GM12878 (cell line): Measurements from ENCODE around the gene PPP6R1. TPM values are rescaled to one million over a fixed set of nuclear protein-coding genes. Genes with fewer than 3 reads are reported as not detected.
A peak's percentile ranks its signal among the peaks of the same experiment; 100 is the strongest.

Experiments
- ATAC-seq: fragments of 200-7000 bp; cut with Tn5 transposase; 3 replicates; pipeline ENCODE4 v1.9.1; 2020; ENCODE audit warnings: mild to moderate bottlenecking, moderate library complexity
- BruUV-seq: library from RNA; stranded (reverse); fragments of 400-500 nt; replicated peaks from 2 replicates; lab custom pipeline; 2021; lab: Mats Ljungman, UMichigan
- CTCF ChIA-PET: fragments of 300-600 bp; sonication (Branson Sonifier 250); formaldehyde crosslinking; extraction: SDS; loops from one replicate; lab custom pipeline; 2021; ENCODE audit warnings: inconsistent platforms; lab: Yijun Ruan, JAX
- POLR2A ChIA-PET: fragments of 350-600 bp; formaldehyde crosslinking; extraction: SDS; loops from one replicate; lab custom pipeline; 2021; ENCODE audit warnings: inconsistent platforms; lab: Charles Lee
- RAD21 ChIA-PET: fragments of 300-600 bp; sonication (Branson Sonifier 250); formaldehyde crosslinking; loops from one replicate; lab custom pipeline; 2023; ENCODE audit warnings: antibody characterized with exemption; ENCODE audit not compliant: unreplicated experiment; lab: Charles Lee
- SMC1A ChIA-PET: fragments of 300-600 bp; sonication (Branson Sonifier 250); formaldehyde crosslinking; loops from one replicate; lab custom pipeline; 2023; ENCODE audit not compliant: unreplicated experiment, uncharacterized antibody; lab: Charles Lee
- DNase-seq: peaks from one replicate; pipeline ENCODE4 v3.0.0-alpha.2; 2011; ENCODE audit warnings: low read depth, low spot score
- FAIRE-seq: peaks from 3 replicates; lab custom pipeline; 2011; peaks lifted over from hg19 to GRCh38; lab: Jason Lieb, UNC
- H2AFZ ChIP-seq: 2 replicates; pipeline ENCODE4 v1.6.0; 2011; ENCODE audit warnings: low read depth, low read length, control low read depth; ENCODE audit not compliant: control insufficient read depth
- H3K27ac ChIP-seq: 2 replicates; pipeline ENCODE4 v1.5.1; 2011; ENCODE audit warnings: control low read depth; ENCODE audit not compliant: control insufficient read depth, insufficient read depth
- H3K27me3 ChIP-seq, 2 experiments: replicated peaks in 1 of 2; 2 replicates each; pipeline versions ENCODE4 v1.6.0 to v1.6.1; 2011; ENCODE audit warnings: low read length in 1 of 2; ENCODE audit not compliant: control insufficient read depth in 2 of 2, insufficient read depth in 2 of 2
- H3K36me3 ChIP-seq, 2 experiments: 2 replicates each; pipeline ENCODE4 v1.5.1; 2011; ENCODE audit warnings: low read length in 1 of 2; ENCODE audit not compliant: control insufficient read depth in 2 of 2, insufficient read depth in 2 of 2
- H3K4me1 ChIP-seq: 2 replicates; pipeline ENCODE4 v1.6.1; 2011; ENCODE audit warnings: mild to moderate bottlenecking, low read length, moderate library complexity, mixed read lengths; ENCODE audit not compliant: control insufficient read depth, insufficient read depth
- H3K4me2 ChIP-seq: 2 replicates; pipeline ENCODE4 v1.6.0; 2011; ENCODE audit warnings: control low read depth; ENCODE audit not compliant: control insufficient read depth, insufficient read depth
- H3K4me3 ChIP-seq: fragments of 200-600 bp; sonication (generic); 2 replicates; pipeline ENCODE4 v1.5.1; 2016
- H3K79me2 ChIP-seq: 2 replicates; pipeline ENCODE4 v1.6.0; 2011; ENCODE audit warnings: low read length; ENCODE audit not compliant: control insufficient read depth, insufficient read depth
- H3K9ac ChIP-seq: 2 replicates; pipeline ENCODE4 v1.8.0; 2011; ENCODE audit warnings: low read length, control low read depth, mixed read lengths; ENCODE audit not compliant: control insufficient read depth, insufficient read depth
- H3K9me3 ChIP-seq: replicated peaks from 3 replicates; pipeline ENCODE4 v1.5.1; 2011; ENCODE audit warnings: mild to moderate bottlenecking, low read length; ENCODE audit not compliant: control insufficient read depth, insufficient read depth
- H4K20me1 ChIP-seq: 2 replicates; pipeline ENCODE4 v1.6.0; 2011; ENCODE audit not compliant: control insufficient read depth, insufficient read depth
- CBX5 ChIP-seq: sonication (generic); IDR thresholded peaks from 2 replicates; pipeline ENCODE4 v1.6.1; 2016; ENCODE audit warnings: low read depth, moderate library complexity, mild to moderate bottlenecking, inconsistent platforms
- CEBPB ChIP-seq, 2 experiments: fragments of 150-350 bp in 1 of 2; IDR thresholded peaks; 2 replicates each; pipeline ENCODE4 v1.6.1; 2012 to 2014; ENCODE audit warnings: low read depth in 2 of 2, low read length in 2 of 2, borderline replicate concordance in 1 of 2, inconsistent platforms in 1 of 2
- CHD4 ChIP-seq: fragments of 200-600 bp; sonication (generic); IDR thresholded peaks from 2 replicates; pipeline ENCODE4 v1.6.1; 2016; ENCODE audit warnings: mild to moderate bottlenecking
- CREB1 ChIP-seq: IDR thresholded peaks from 2 replicates; pipeline ENCODE4 v1.6.1; 2012; ENCODE audit warnings: low read depth, mild to moderate bottlenecking, inconsistent platforms
- DPF2 ChIP-seq: fragments of 450-650 bp; IDR thresholded peaks from 2 replicates; pipeline ENCODE4 v1.6.1; 2017; ENCODE audit warnings: mild to moderate bottlenecking
- FOXK2 ChIP-seq: fragments of 450-650 bp; IDR thresholded peaks from 2 replicates; pipeline ENCODE4 v1.6.1; 2017; ENCODE audit warnings: mild to moderate bottlenecking, moderate library complexity
- HDGF ChIP-seq: fragments of 450-650 bp; IDR thresholded peaks from 2 replicates; pipeline ENCODE4 v1.6.1; 2016; ENCODE audit warnings: antibody characterized with exemption
- NKRF ChIP-seq: fragments of 450-650 bp; conservative IDR thresholded peaks from 2 replicates; pipeline ENCODE4 v1.6.1; 2017; ENCODE audit warnings: mild to moderate bottlenecking, moderate library complexity
- RBBP5 ChIP-seq: fragments of 200-600 bp; sonication (generic); conservative IDR thresholded peaks from 2 replicates; pipeline ENCODE4 v1.6.1; 2016
- RELA ChIP-seq: fragments of 450-650 bp; IDR thresholded peaks from 2 replicates; pipeline ENCODE4 v1.8.0; 2014; ENCODE audit warnings: borderline replicate concordance; ENCODE audit not compliant: partially characterized antibody
- REST ChIP-seq: IDR thresholded peaks from 2 replicates; pipeline ENCODE4 v1.6.1; 2012; ENCODE audit warnings: mild to moderate bottlenecking, low read depth, low read length
- RUNX3 ChIP-seq: IDR thresholded peaks from 2 replicates; pipeline ENCODE4 v1.6.1; 2012; ENCODE audit warnings: low read length, inconsistent platforms
- SMAD5 ChIP-seq: IDR thresholded peaks from 2 replicates; pipeline ENCODE4 v1.6.1; 2016; ENCODE audit warnings: antibody characterized with exemption, low read depth
- SMC3 ChIP-seq: IDR thresholded peaks from 2 replicates; pipeline ENCODE4 v1.6.1; 2011; ENCODE audit warnings: low read length, improper control_type of control experiment, borderline replicate concordance
- SP1 ChIP-seq: IDR thresholded peaks from one replicate; pipeline ENCODE4 v1.6.1; 2011; ENCODE audit warnings: low read depth, low read length
- SREBF2 ChIP-seq: IDR thresholded peaks from 2 replicates; pipeline ENCODE4 v1.6.1; 2012; ENCODE audit warnings: mild to moderate bottlenecking, low read length
- USF1 ChIP-seq: IDR thresholded peaks from 2 replicates; pipeline ENCODE4 v1.6.1; 2011; ENCODE audit warnings: borderline replicate concordance, low read depth, mild to moderate bottlenecking, moderate library complexity, mixed read lengths, low read length; ENCODE audit not compliant: insufficient read depth; ENCODE audit errors: extremely low read length
- YY1 ChIP-seq: IDR thresholded peaks from 2 replicates; pipeline ENCODE4 v1.6.1; 2011; ENCODE audit warnings: low read depth, mild to moderate bottlenecking, low read length
- WGBS: methylation state at CpG from one replicate; pipeline ENCODE4 v1.1.6; 2016; ENCODE audit warnings: low lambda C conversion rate; ENCODE audit not compliant: insufficient replicate concordance, insufficient coverage; ENCODE audit errors: missing lambda C conversion rate; 5-methylcytosine and 5-hydroxymethylcytosine counted together
- in situ Hi-C: fragments of 300-500 bp; cut with MboI; formaldehyde crosslinking; loops from 9 replicates; pipeline ENCODE4 v1.14.3; 2018; ENCODE audit warnings: mixed read lengths
- intact Hi-C: fragments of 100-400 bp; cut with micrococcal nuclease; formaldehyde crosslinking; loops from one replicate; pipeline ENCODE4 v1.14.2; 2022; ENCODE audit not compliant: unreplicated experiment
- polyA plus RNA-seq, 11 experiments: library from polyadenylated mRNA; depleted of rRNA in 4 of 11; unstranded in 6 of 11; stranded (reverse) in 5 of 11; fragments of >200 nt; fragmentation: Nextera tagmentation in 4 of 11; fragmentation: Illumina TruSeq in 1 of 11; extraction: Ambion mirVana in 4 of 11; extraction: Trizol in 1 of 11; gene quantifications; 1 replicate in 1 of 11; 2 replicates in 10 of 11; pipeline versions ENCODE4 v1.2.1 to v1.2.3, GENCODE V29; 2011 to 2016; ENCODE audit warnings: inconsistent platforms in 2 of 11, missing spikeins in 2 of 11, low read depth in 1 of 11
- total RNA-seq, 4 experiments: library from RNA; depleted of rRNA in 3 of 4; stranded (reverse); fragments of >200 nt in 3 of 4; fragmentation: Illumina TruSeq in 1 of 4; extraction: Trizol in 1 of 4; gene quantifications; 2 replicates each; pipeline versions ENCODE4 v1.2.1 to v1.2.3, GENCODE V29; 2013 to 2021

The PPP6R1 gene
- total and polyA plus RNA-seq, 10 of the 15 experiments (the other 5 are each of a cell fraction or from before 2014, with no cell fraction given) = 0.80 to 173 (median 63.7) TPM

GRCh38 chr19:55216461-55217198 lies 42.2 kb downstream of the PPP6R1 start:
- CTCF ChIA-PET = interaction anchor here (0.7 to 1.0 kb wide), 2 partner anchors 287 to 338 kb away, joined by 3 read pairs; no protein-coding TSS in a partner anchor
- TF ChIP-seq REST = peak; percentile 94
- TF ChIP-seq CEBPB (IDR thresholded peaks at IDR 0.05; ENCODE audit: borderline replicate concordance in 1 of 2, low read depth in 2 of 2, low read length in 2 of 2) = no peak
- no peak for TF ChIP-seq FOXK2
- TF ChIP-seq USF1 = no peak
- peak; percentile 86 for TF ChIP-seq SP1
- no peak for TF ChIP-seq SMAD5
- TF ChIP-seq SREBF2 = no peak
- TF ChIP-seq CREB1 = no peak
- TF ChIP-seq RELA = no peak
- peak; percentile 56 for TF ChIP-seq RUNX3
- no peak for TF ChIP-seq CBX5
- peak; percentile 11; the same call in 1 of the 2 replicates for TF ChIP-seq SMC3
- TF ChIP-seq NKRF = no peak
- TF ChIP-seq DPF2 = no peak
- TF ChIP-seq YY1 = no peak
- TF ChIP-seq CHD4 = no peak
- TF ChIP-seq RBBP5 = no peak
- no peak for TF ChIP-seq HDGF

More at GRCh38 chr19:55216461-55217198, 42.2 kb downstream of the PPP6R1 start:
- Histone ChIP-seq H3K9ac (no peak overlapping the region), H3K27me3 (no peaks in the 10 kb centered on the region), H4K20me1 (no peaks in the 10 kb centered on the region), H2AFZ (no peak overlapping the region), H3K36me3 (no peaks in the 10 kb centered on the region), H3K4me3 (no peak overlapping the region; the same call in 1 of the 2 replicates), H3K9me3 (peaks cover 3% of the 10 kb centered on the region; the same call in 1 of the 3 replicates), H3K27ac (no peak overlapping the region), H3K4me2 (no peak overlapping the region), H3K4me1 (no peaks in the 10 kb centered on the region), H3K79me2 (no peaks in the 10 kb centered on the region)
- 23% methylated on average over 36 of the region's 36 CpGs for WGBS
- ChIA-PET RAD21 (no interaction called here), POLR2A (interaction anchor here (1.1 kb wide), 1 partner anchor 260 kb away, joined by 3 read pairs; the partner anchor contains the start of gene ZNF628), SMC1A (no interaction called here)
- ATAC-seq = peak; percentile 70
- DNase-seq = no peak
- no peak for FAIRE-seq
- intact Hi-C loops (no loop called here), in situ Hi-C loops (no loop called here)
- BruUV-seq = no TSS peak
